T-cell (primary cell): ENCODE data around the gene COL8A1. TPM values are rescaled to one million over a fixed set of nuclear protein-coding genes. Genes with fewer than 3 reads are reported as not detected.

Experiments used
- ATAC-seq, 4 experiments: fragments of 200-7000 bp in 3 of 4; fragments of 150-1000 bp in 1 of 4; cut with Tn5 transposase; replicated peaks in 1 of 4; 1 replicate in 3 of 4; 2 replicates in 1 of 4; pipeline ENCODE4 v1.10.0; 2021; ENCODE audit warnings: moderate library complexity in 3 of 4, mild to moderate bottlenecking in 2 of 4, moderate number of reproducible peaks in 1 of 4
- CTCF ChIA-PET, 2 donors: fragments of 300-600 bp; sonication (Branson Sonifier 250); formaldehyde crosslinking; loops; one replicate each; lab custom pipeline; 2022; ENCODE audit warnings: antibody characterized with exemption in 2 of 2; lab: Charles Lee
- POLR2A ChIA-PET, 2 donors: fragments of 300-600 bp; sonication (Branson Sonifier 250); formaldehyde crosslinking; loops; one replicate each; lab custom pipeline; 2022; ENCODE audit warnings: antibody characterized with exemption in 2 of 2; lab: Charles Lee
- DNase-seq, 35 experiments: peaks; one replicate each; pipeline versions ENCODE4 v3.0.0 to v3.0.0-alpha.2; 2013 to 2023
- H3K27ac ChIP-seq: one replicate; pipeline ENCODE4 v1.5.1; 2013; ENCODE audit warnings: low read length
- H3K27me3 ChIP-seq, 2 experiments: replicated peaks in 1 of 2; 1 replicate in 1 of 2; 2 replicates in 1 of 2; pipeline versions ENCODE4 v1.6.1 to v1.7.0; 2013; ENCODE audit warnings: low read length in 1 of 2, mixed read lengths in 1 of 2; ENCODE audit not compliant: control insufficient read depth in 2 of 2, insufficient read depth in 2 of 2; ENCODE audit errors: extremely low read depth in 1 of 2
- H3K36me3 ChIP-seq, 2 donors: 1 replicate in 1 of 2; 2 replicates in 1 of 2; pipeline versions ENCODE4 v1.6.1 to v1.7.0; 2013; ENCODE audit warnings: low read length in 1 of 2; ENCODE audit not compliant: control insufficient read depth in 2 of 2, insufficient read depth in 1 of 2; ENCODE audit errors: extremely low read depth in 1 of 2
- H3K4me1 ChIP-seq, 2 experiments: 1 replicate in 1 of 2; 2 replicates in 1 of 2; pipeline versions ENCODE4 v1.6.1 to v1.7.0; 2013; ENCODE audit warnings: low read length in 2 of 2, mixed read lengths in 1 of 2; ENCODE audit not compliant: insufficient read depth in 2 of 2, control insufficient read depth in 1 of 2; ENCODE audit errors: extremely low read depth in 1 of 2
- H3K4me3 ChIP-seq, 2 donors: 1 replicate in 1 of 2; 2 replicates in 1 of 2; pipeline versions ENCODE4 v1.5.1 to v1.7.0; 2013; ENCODE audit warnings: mild to moderate bottlenecking in 2 of 2, low read length in 1 of 2, moderate library complexity in 1 of 2; ENCODE audit not compliant: control insufficient read depth in 1 of 2; ENCODE audit errors: extremely low read depth in 1 of 2
- H3K9me3 ChIP-seq: 2 replicates; pipeline ENCODE4 v1.7.0; 2013
- H3K27ac Mint-ChIP-seq, 2 donors: one replicate each; pipeline ENCODE4 v1.8.0; 2020 to 2021; ENCODE audit warnings: mild to moderate bottlenecking in 2 of 2, mixed read lengths in 2 of 2
- H3K27me3 Mint-ChIP-seq, 2 donors: one replicate each; pipeline ENCODE4 v1.8.0; 2021 to 2022; ENCODE audit warnings: mixed read lengths in 2 of 2
- H3K36me3 Mint-ChIP-seq: one replicate; pipeline ENCODE4 v1.8.0; 2021; ENCODE audit warnings: mixed read lengths
- H3K4me1 Mint-ChIP-seq, 3 donors: one replicate each; pipeline ENCODE4 v1.8.0; 2020 to 2022; ENCODE audit warnings: mixed read lengths in 3 of 3, mild to moderate bottlenecking in 1 of 3
- H3K4me3 Mint-ChIP-seq, 3 donors: one replicate each; pipeline ENCODE4 v1.8.0; 2020 to 2022; ENCODE audit warnings: mild to moderate bottlenecking in 3 of 3, mixed read lengths in 3 of 3, moderate library complexity in 3 of 3
- H3K9me3 Mint-ChIP-seq, 3 donors: one replicate each; pipeline ENCODE4 v1.8.0; 2020 to 2022; ENCODE audit warnings: mixed read lengths in 3 of 3
- WGBS: methylation state at CpG from one replicate; pipeline ENCODE4 v1.1.5; 2013; ENCODE audit warnings: missing lambda C conversion rate; ENCODE audit not compliant: insufficient coverage; 5-methylcytosine and 5-hydroxymethylcytosine counted together
- total RNA-seq, 35 experiments: library from RNA in 6 of 35; stranded (reverse) in 6 of 35; fragments of 120-200 nt in 1 of 35; gene quantifications; one replicate each; pipeline versions ENCODE4 v1.2.1 to v1.2.4 and lab custom pipeline; 2013 to 2026

Gene COL8A1
- total RNA-seq, 5 donors from 2014 or later (not counting 1 experiment from before 2014, with no cell fraction given), result 0.12 to 0.36 (median 0.15) TPM

DNA sequence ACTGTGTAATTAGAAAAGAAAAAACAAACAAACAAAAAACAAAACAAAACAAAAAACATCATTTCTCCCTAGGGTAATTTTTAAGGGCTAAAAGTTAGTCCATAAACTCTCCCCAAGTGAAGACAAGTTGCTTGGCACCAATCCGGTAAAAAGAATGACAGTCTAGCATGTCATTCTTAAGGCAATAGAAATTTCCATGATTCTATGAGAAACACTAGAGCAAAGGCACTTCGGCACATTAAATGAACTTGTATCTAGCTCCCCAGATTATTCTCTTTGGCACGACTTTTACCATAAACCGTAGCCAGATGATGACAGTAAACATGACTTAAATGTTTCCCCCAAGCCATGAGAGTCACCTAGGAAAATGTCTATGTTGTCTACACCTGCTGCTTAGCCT, 10.1 kb downstream of the COL8A1 start:
- ChIA-PET CTCF (no interaction called here), POLR2A (no interaction called here)
- H3K4me3 Mint-ChIP-seq, result no peak overlapping the region
- Histone ChIP-seq H3K27ac (no peak overlapping the region), H3K27me3 (no peaks in the 10 kb centered on the region), H3K9me3 (no peaks in the 10 kb centered on the region), H3K4me3 (no peak overlapping the region), H3K36me3 (no peaks in the 10 kb centered on the region), H3K4me1 (no peaks in the 10 kb centered on the region)
- H3K4me1 Mint-ChIP-seq, result no peaks in the 10 kb centered on the region
- H3K27ac Mint-ChIP-seq, result no peak overlapping the region
- no peak for ATAC-seq
- WGBS, result 90% methylated on average over 1 of the region's 4 CpGs
- DNase-seq, result no peak
- H3K27me3 Mint-ChIP-seq, result peaks cover 2 to 9% of the 10 kb centered on the region in 2 donors
- no peaks in the 10 kb centered on the region for H3K9me3 Mint-ChIP-seq
- H3K36me3 Mint-ChIP-seq, result no peaks in the 10 kb centered on the region

DNA sequence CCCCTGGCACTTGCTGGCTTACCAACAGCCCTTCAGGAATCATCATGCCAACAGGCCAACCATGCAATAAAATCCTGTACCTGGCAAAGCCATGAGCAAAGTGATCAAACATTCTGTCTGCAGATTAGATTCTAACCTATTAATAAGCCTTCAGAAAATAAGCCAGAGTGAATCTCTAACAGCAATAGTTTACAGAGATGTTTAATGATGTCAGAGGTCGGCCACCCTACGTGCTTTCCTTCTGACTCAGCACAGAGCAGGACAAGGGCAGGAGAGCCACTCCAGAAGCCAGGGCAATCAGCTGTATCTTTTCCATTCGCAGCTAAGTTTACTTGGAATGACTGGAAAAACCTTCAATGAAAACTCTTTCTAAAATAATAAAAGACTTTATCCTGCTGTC, 13.1 kb downstream of the COL8A1 start:
- H3K36me3 Mint-ChIP-seq, result no peaks in the 10 kb centered on the region
- H3K27me3 Mint-ChIP-seq, result peaks cover 2 to 4% of the 10 kb centered on the region in 2 donors
- no peaks in the 10 kb centered on the region for H3K4me1 ChIP-seq
- H3K4me3 Mint-ChIP-seq, result no peak overlapping the region
- no peak overlapping the region for H3K27ac Mint-ChIP-seq
- no peaks in the 10 kb centered on the region for H3K9me3 Mint-ChIP-seq
- no peaks in the 10 kb centered on the region for H3K4me1 Mint-ChIP-seq
- WGBS, result no CpG with 5 or more reads among the region's 3 CpGs
- CTCF ChIA-PET, result no interaction called here
- no peak for DNase-seq
- no peaks in the 10 kb centered on the region for H3K36me3 ChIP-seq
- no peak overlapping the region for H3K4me3 ChIP-seq
- no peaks in the 10 kb centered on the region for H3K9me3 ChIP-seq
- H3K27ac ChIP-seq, result no peak overlapping the region
- POLR2A ChIA-PET, result no interaction called here
- ATAC-seq, result no peak
- H3K27me3 ChIP-seq, result no peaks in the 10 kb centered on the region

DNA sequence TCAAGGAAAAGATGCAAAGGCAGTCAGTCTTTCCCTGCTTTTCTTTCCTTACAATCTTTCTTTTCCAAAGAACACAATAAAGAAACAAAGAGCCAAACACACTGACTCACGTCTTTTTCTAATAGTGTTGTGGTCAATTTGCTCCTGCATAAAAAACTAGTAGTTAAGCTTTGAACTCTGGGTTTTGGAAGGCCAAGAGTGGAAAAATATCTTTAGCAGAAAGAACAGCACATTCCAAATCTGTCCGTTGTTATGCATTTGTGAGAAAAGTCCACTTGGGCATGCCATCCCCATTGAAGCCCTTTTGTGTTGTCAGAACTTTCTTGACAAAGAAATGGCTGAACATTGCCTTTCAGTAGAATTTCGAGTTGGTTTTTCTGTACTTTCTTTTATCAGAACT, 18.2 kb downstream of the COL8A1 start:
- POLR2A ChIA-PET, result no interaction called here
- ATAC-seq, result no peak
- CTCF ChIA-PET, result no interaction called here
- 78% methylated on average over 1 of the region's 3 CpGs for WGBS
- no peaks in the 10 kb centered on the region for H3K4me1 Mint-ChIP-seq
- Histone ChIP-seq H3K27me3 (no peaks in the 10 kb centered on the region), H3K4me1 (no peaks in the 10 kb centered on the region), H3K27ac (no peak overlapping the region), H3K36me3 (no peaks in the 10 kb centered on the region), H3K4me3 (no peak overlapping the region), H3K9me3 (no peaks in the 10 kb centered on the region)
- no peaks in the 10 kb centered on the region for H3K9me3 Mint-ChIP-seq
- no peaks in the 10 kb centered on the region for H3K36me3 Mint-ChIP-seq
- DNase-seq, result no peak
- H3K27me3 Mint-ChIP-seq, result peaks cover 0 to under 1% of the 10 kb centered on the region in 2 donors
- H3K27ac Mint-ChIP-seq, result no peak overlapping the region
- no peak overlapping the region for H3K4me3 Mint-ChIP-seq

DNA sequence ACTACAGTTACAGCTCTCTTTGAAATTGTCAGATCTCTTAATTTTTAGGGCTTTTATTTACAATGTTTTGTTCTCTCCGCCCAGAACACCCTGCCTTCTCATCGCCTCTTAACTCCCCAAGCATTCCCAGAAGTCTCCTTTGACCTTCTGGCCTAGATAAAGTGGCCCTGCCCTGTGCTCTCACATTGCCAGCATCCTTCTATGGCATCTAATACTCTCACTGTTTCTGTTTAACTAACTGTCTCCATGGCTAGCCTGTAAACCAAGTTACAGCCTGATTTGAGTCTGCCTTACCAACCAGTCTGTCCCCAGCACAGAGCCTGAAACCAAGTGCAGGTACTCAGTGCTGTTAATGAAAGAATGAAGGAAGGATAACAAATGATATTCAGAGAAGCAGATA, 19.9 kb downstream of the COL8A1 start:
- ChIA-PET CTCF (no interaction called here), POLR2A (no interaction called here)
- H3K4me1 ChIP-seq, result no peaks in the 10 kb centered on the region
- 73% methylated on average over 2 of the region's 2 CpGs for WGBS
- Mint-ChIP-seq H3K4me1 (no peaks in the 10 kb centered on the region), H3K4me3 (no peak overlapping the region), H3K9me3 (no peaks in the 10 kb centered on the region), H3K36me3 (no peaks in the 10 kb centered on the region), H3K27ac (no peak overlapping the region), H3K27me3 (peaks cover 0 to 4% of the 10 kb centered on the region in 2 donors)
- H3K4me3 ChIP-seq, result no peak overlapping the region
- DNase-seq (no peak), ATAC-seq (no peak)
- no peaks in the 10 kb centered on the region for H3K9me3 ChIP-seq
- no peak overlapping the region for H3K27ac ChIP-seq
- H3K36me3 ChIP-seq, result no peaks in the 10 kb centered on the region
- H3K27me3 ChIP-seq, result no peaks in the 10 kb centered on the region

DNA sequence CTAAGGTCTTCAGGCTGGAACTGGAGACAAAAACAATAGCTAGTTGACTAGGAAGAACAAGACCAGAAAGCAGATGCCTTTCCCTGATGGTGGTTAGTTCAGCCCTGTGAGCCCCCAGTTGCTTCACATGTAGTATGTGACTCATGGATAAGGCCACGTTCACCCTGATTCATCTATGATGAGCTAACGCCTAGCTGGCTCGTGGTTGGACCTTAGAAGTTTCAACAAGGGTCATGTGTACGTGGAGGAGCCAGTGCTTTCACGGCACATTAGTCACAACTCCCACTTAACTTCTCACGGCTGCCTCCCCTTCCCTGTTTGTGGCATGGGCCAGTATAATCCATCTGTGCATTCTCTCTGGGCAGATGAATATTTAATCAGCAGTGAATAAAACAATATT, 20.6 kb downstream of the COL8A1 start:
- no peak for DNase-seq
- Mint-ChIP-seq H3K4me3 (no peak overlapping the region), H3K9me3 (no peaks in the 10 kb centered on the region), H3K36me3 (no peaks in the 10 kb centered on the region), H3K27me3 (peaks cover 0 to 4% of the 10 kb centered on the region in 2 donors), H3K4me1 (no peaks in the 10 kb centered on the region), H3K27ac (no peak overlapping the region)
- ChIA-PET CTCF (no interaction called here), POLR2A (no interaction called here)
- 59% methylated on average over 5 of the region's 6 CpGs for WGBS
- Histone ChIP-seq H3K4me3 (no peak overlapping the region), H3K27me3 (no peaks in the 10 kb centered on the region), H3K9me3 (no peaks in the 10 kb centered on the region), H3K27ac (no peak overlapping the region), H3K36me3 (no peaks in the 10 kb centered on the region), H3K4me1 (no peaks in the 10 kb centered on the region)
- ATAC-seq, result no peak

DNA sequence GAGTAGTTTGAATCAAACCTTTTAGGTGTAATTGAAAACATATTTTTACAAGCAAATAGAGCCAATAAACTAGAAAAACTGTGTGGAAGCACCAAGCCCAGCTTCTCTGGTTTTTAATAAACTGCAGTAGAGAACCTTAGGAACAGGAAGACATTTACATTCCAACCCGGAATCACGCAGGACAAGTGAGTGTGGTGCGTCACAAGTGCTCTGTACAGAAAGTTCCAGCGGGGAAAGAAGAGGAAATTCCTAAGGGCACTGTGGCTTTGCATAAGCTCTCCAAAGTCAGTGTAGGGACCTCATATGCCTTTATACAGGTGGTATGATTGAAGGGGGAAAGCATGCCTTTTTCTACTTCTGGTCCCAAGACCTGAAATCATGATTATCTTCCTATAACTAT, 21.6 kb downstream of the COL8A1 start:
- WGBS, result 68% methylated on average over 3 of the region's 4 CpGs
- Mint-ChIP-seq H3K4me1 (no peaks in the 10 kb centered on the region), H3K27me3 (peaks cover 0 to 5% of the 10 kb centered on the region in 2 donors), H3K4me3 (no peak overlapping the region), H3K9me3 (no peaks in the 10 kb centered on the region), H3K36me3 (no peaks in the 10 kb centered on the region), H3K27ac (no peak overlapping the region)
- CTCF ChIA-PET, result no interaction called here
- POLR2A ChIA-PET, result no interaction called here
- Histone ChIP-seq H3K4me1 (no peaks in the 10 kb centered on the region), H3K36me3 (no peaks in the 10 kb centered on the region), H3K27me3 (no peaks in the 10 kb centered on the region), H3K27ac (no peak overlapping the region), H3K4me3 (no peak overlapping the region), H3K9me3 (no peaks in the 10 kb centered on the region)
- DNase-seq, result no peak
- ATAC-seq, result no peak
